ENCODE data around the gene FKBP4. TPM values are rescaled to one million over a fixed set of nuclear protein-coding genes. Genes with fewer than 3 reads are reported as not detected.
A peak's percentile ranks its signal among the peaks of the same experiment; 100 is the strongest.

FKBP4 gene
- total RNA-seq, 1 experiment from 2014 or later = 118 TPM

GRCh38 chr12:2794191-2794735 lies 507 bp upstream of the FKBP4 start:
- ChIA-PET POLR2A (interaction anchor here (0.6 kb wide), 1 partner anchor 19 kb away, joined by 3 read pairs; no protein-coding TSS in a partner anchor), CTCF (interaction anchor here (0.7 to 1.4 kb wide), 3 partner anchors 9 to 20 kb away, joined by 3 to 8 read pairs (median 3); no protein-coding TSS in a partner anchor)
- H3K4me3 Mint-ChIP-seq (ENCODE audit: unreplicated experiment) = peak overlapping the region; percentile 75
- peaks cover 15% of the 10 kb centered on the region for H3K4me1 ChIP-seq
- TF ChIP-seq CTCF (IDR thresholded peaks at IDR 0.05; ENCODE audit: insufficient read depth in 1 of 2, low read depth in 1 of 2, low read length in 1 of 2, severe bottlenecking in 1 of 2, unreplicated experiment in 1 of 2) = no peak
- H3K27me3 ChIP-seq (replicated peaks; ENCODE audit: control insufficient read depth, insufficient read depth, low read length) = no peaks in the 10 kb centered on the region
- peak overlapping the region; percentile 81 for H3K4me3 ChIP-seq (ENCODE audit: low read depth, low read length)
- no peaks in the 10 kb centered on the region for H3K9me3 ChIP-seq
- peaks cover 16% of the 10 kb centered on the region for H3K4me1 Mint-ChIP-seq (ENCODE audit: low read depth, unreplicated experiment)
- intact Hi-C loops (cut with micrococcal nuclease; ENCODE audit: unreplicated experiment) = no loop called here
- H3K36me3 ChIP-seq (ENCODE audit: control insufficient read depth, insufficient read depth, low read length) = peaks cover 7% of the 10 kb centered on the region
- no TSS peak for BruUV-seq (replicated peaks)
- peaks cover 41% of the 10 kb centered on the region for H3K36me3 Mint-ChIP-seq (ENCODE audit: insufficient read depth, unreplicated experiment)
- peaks cover 3% of the 10 kb centered on the region for H3K27me3 Mint-ChIP-seq (ENCODE audit: insufficient read depth, unreplicated experiment)
- DNase-seq = no peak
- no peak overlapping the region for H3K27ac Mint-ChIP-seq (ENCODE audit: unreplicated experiment)
- no peaks in the 10 kb centered on the region for H3K9me3 Mint-ChIP-seq (ENCODE audit: unreplicated experiment)

- H3K27me3 Mint-ChIP-seq (ENCODE audit: insufficient read depth, unreplicated experiment) = no peaks in the 10 kb centered on the region
- peak overlapping the region; percentile 89 for H3K4me3 Mint-ChIP-seq (ENCODE audit: unreplicated experiment)
- Histone ChIP-seq H3K9me3 (no peaks in the 10 kb centered on the region), H3K4me1 (peaks cover 15% of the 10 kb centered on the region), H3K27me3 (replicated peaks; ENCODE audit: control insufficient read depth, insufficient read depth, low read length) (no peaks in the 10 kb centered on the region), H3K4me3 (ENCODE audit: low read depth, low read length) (peak overlapping the region; percentile 81), H3K36me3 (ENCODE audit: control insufficient read depth, insufficient read depth, low read length) (peaks cover 8% of the 10 kb centered on the region)
- ChIA-PET POLR2A (interaction anchor here (0.7 to 1.4 kb wide), 2 partner anchors 18 to 62 kb away, joined by 6 to 8 read pairs; partner anchors contain the start of gene ITFG2), CTCF (interaction anchor here (0.5 to 1.6 kb wide), 17 partner anchors 8 to 556 kb away, joined by 3 to 13 read pairs (median 4); partner anchors contain the start of genes FOXM1, ITFG2, RHNO1 and TULP3)
- TF ChIP-seq CTCF (IDR thresholded peaks at IDR 0.05; ENCODE audit: insufficient read depth in 1 of 2, low read depth in 1 of 2, low read length in 1 of 2, severe bottlenecking in 1 of 2, unreplicated experiment in 1 of 2) = no peak
- DNase-seq = peak; percentile 81 to 88
- peaks cover 54% of the 10 kb centered on the region for H3K36me3 Mint-ChIP-seq (ENCODE audit: insufficient read depth, unreplicated experiment)
- peak overlapping the region; percentile 84 for H3K27ac Mint-ChIP-seq (ENCODE audit: unreplicated experiment)
- BruUV-seq (replicated peaks) = no TSS peak
- H3K4me1 Mint-ChIP-seq (ENCODE audit: low read depth, unreplicated experiment) = peaks cover 16% of the 10 kb centered on the region
- intact Hi-C loops (cut with micrococcal nuclease; ENCODE audit: unreplicated experiment) = loop anchor here (1.0 kb wide), 1 partner anchor 17 kb away; the partner anchor contains the start of gene ITFG2
- H3K9me3 Mint-ChIP-seq (ENCODE audit: unreplicated experiment) = no peaks in the 10 kb centered on the region
Measured at GRCh38 chr12:2795291-2796186, 769 bp downstream of the FKBP4 start.

- intact Hi-C loops (cut with micrococcal nuclease; ENCODE audit: unreplicated experiment) = loop anchor here (1.0 kb wide), 1 partner anchor 16 kb away; the partner anchor contains the start of gene ITFG2
- H3K9me3 Mint-ChIP-seq (ENCODE audit: unreplicated experiment) = no peaks in the 10 kb centered on the region
- Histone ChIP-seq H3K36me3 (ENCODE audit: control insufficient read depth, insufficient read depth, low read length) (peaks cover 8% of the 10 kb centered on the region), H3K9me3 (no peaks in the 10 kb centered on the region), H3K4me3 (ENCODE audit: low read depth, low read length) (peak overlapping the region; percentile 81), H3K4me1 (peaks cover 15% of the 10 kb centered on the region), H3K27me3 (replicated peaks; ENCODE audit: control insufficient read depth, insufficient read depth, low read length) (no peaks in the 10 kb centered on the region)
- no peaks in the 10 kb centered on the region for H3K27me3 Mint-ChIP-seq (ENCODE audit: insufficient read depth, unreplicated experiment)
- peak overlapping the region; percentile 89 for H3K4me3 Mint-ChIP-seq (ENCODE audit: unreplicated experiment)
- H3K4me1 Mint-ChIP-seq (ENCODE audit: low read depth, unreplicated experiment) = peaks cover 16% of the 10 kb centered on the region
- CTCF ChIA-PET = interaction anchor here (0.5 to 1.6 kb wide), 14 partner anchors 9 to 277 kb away, joined by 3 to 13 read pairs (median 4); partner anchors contain the start of genes FOXM1, ITFG2, RHNO1 and TULP3
- BruUV-seq (replicated peaks) = no TSS peak
- TF ChIP-seq CTCF (IDR thresholded peaks at IDR 0.05; ENCODE audit: insufficient read depth in 1 of 2, low read depth in 1 of 2, low read length in 1 of 2, severe bottlenecking in 1 of 2, unreplicated experiment in 1 of 2) = peak; percentile 27 to 49
- H3K27ac Mint-ChIP-seq (ENCODE audit: unreplicated experiment) = peak overlapping the region; percentile 84
- peak in 1 of 2 experiments; percentile 58 for DNase-seq
- peaks cover 61% of the 10 kb centered on the region for H3K36me3 Mint-ChIP-seq (ENCODE audit: insufficient read depth, unreplicated experiment)
- POLR2A ChIA-PET = interaction anchor here (0.5 to 1.4 kb wide), 2 partner anchors 17 to 80 kb away, joined by 4 to 8 read pairs; partner anchors contain the start of gene ITFG2
Measured at GRCh38 chr12:2796187-2796666, 1.5 kb downstream of the FKBP4 start.
